IMR-90 (cell line): Measurements from ENCODE around the gene GOT1. TPM values are rescaled to one million over a fixed set of nuclear protein-coding genes. Genes with fewer than 3 reads are reported as not detected.

Experiments used
- ATAC-seq: fragments of 200-7000 bp; cut with Tn5 transposase; 2 replicates; pipeline ENCODE4 v1.9.1; 2020; ENCODE audit warnings: low read depth, mild to moderate bottlenecking, moderate library complexity
- BruUV-seq: library from RNA; stranded (reverse); fragments of 400-500 nt; replicated peaks from 2 replicates; lab custom pipeline; 2021; lab: Mats Ljungman, UMichigan
- CTCF ChIA-PET: fragments of 300-600 bp; formaldehyde crosslinking; extraction: SDS; loops from one replicate; lab custom pipeline; 2021; ENCODE audit warnings: antibody characterized with exemption; lab: Yijun Ruan, JAX
- POLR2A ChIA-PET: fragments of 300-600 bp; sonication (Branson Sonifier 250); formaldehyde crosslinking; loops from one replicate; lab custom pipeline; 2022; ENCODE audit warnings: antibody characterized with exemption; ENCODE audit not compliant: unreplicated experiment; lab: Charles Lee
- DNase-seq: peaks from one replicate; pipeline ENCODE4 v3.0.0; 2013
- H2AFZ ChIP-seq: replicated peaks from 2 replicates; pipeline ENCODE3; 2013; ENCODE audit warnings: low read length, mild to moderate bottlenecking; ENCODE audit not compliant: poor library complexity
- H2AK5ac ChIP-seq: 2 replicates; pipeline ENCODE4 v1.6.1; 2013; ENCODE audit warnings: low read depth, low read length, inconsistent platforms
- H2AK9ac ChIP-seq: replicated peaks from 2 replicates; pipeline ENCODE3; 2013; ENCODE audit warnings: mild to moderate bottlenecking, low read depth, low read length, moderate library complexity; ENCODE audit not compliant: poor library complexity
- H2BK120ac ChIP-seq: 2 replicates; pipeline ENCODE4 v1.6.1; 2013; ENCODE audit warnings: low read depth, low read length, inconsistent platforms
- H2BK15ac ChIP-seq: 3 replicates; pipeline ENCODE4 v1.6.1; 2013; ENCODE audit warnings: low read depth, low read length, inconsistent platforms
- H2BK20ac ChIP-seq: 2 replicates; pipeline ENCODE4 v1.6.1; 2013; ENCODE audit warnings: low read depth, mild to moderate bottlenecking, inconsistent platforms, low read length, moderate library complexity
- H2BK5ac ChIP-seq: 2 replicates; pipeline ENCODE4 v1.6.1; 2013; ENCODE audit warnings: mild to moderate bottlenecking, low read depth, low read length, inconsistent platforms; ENCODE audit not compliant: poor library complexity, severe bottlenecking
- H3K14ac ChIP-seq: replicated peaks from 2 replicates; pipeline ENCODE4 v1.6.1; 2013; ENCODE audit warnings: low read depth, low read length, inconsistent platforms
- H3K18ac ChIP-seq: 2 replicates; pipeline ENCODE4 v1.6.1; 2013; ENCODE audit warnings: low read depth, low read length, control low read depth
- H3K23ac ChIP-seq: 2 replicates; pipeline ENCODE4 v1.6.1; 2013; ENCODE audit warnings: low read depth, low read length, inconsistent platforms
- H3K27ac ChIP-seq: 2 replicates; pipeline ENCODE4 v1.5.1; 2013; ENCODE audit warnings: mild to moderate bottlenecking, control low read depth, low read length; ENCODE audit not compliant: insufficient read depth
- H3K27me3 ChIP-seq: 2 replicates; pipeline ENCODE4 v1.6.1; 2013; ENCODE audit warnings: low read length; ENCODE audit not compliant: control insufficient read depth, insufficient read depth
- H3K36me3 ChIP-seq: 2 replicates; pipeline ENCODE4 v1.6.1; 2013; ENCODE audit warnings: low read length, mixed read lengths; ENCODE audit not compliant: control insufficient read depth, insufficient read depth
- H3K4ac ChIP-seq: 2 replicates; pipeline ENCODE4 v1.6.1; 2013; ENCODE audit warnings: low read depth, low read length, inconsistent platforms
- H3K4me1 ChIP-seq: 2 replicates; pipeline ENCODE4 v1.6.1; 2013; ENCODE audit warnings: low read length, mixed read lengths; ENCODE audit not compliant: control insufficient read depth, insufficient read depth
- H3K4me2 ChIP-seq: 2 replicates; pipeline ENCODE4 v1.6.1; 2013; ENCODE audit warnings: low read depth, mild to moderate bottlenecking, control low read depth, low read length, moderate library complexity
- H3K4me3 ChIP-seq: 2 replicates; pipeline ENCODE4 v1.5.1; 2013; ENCODE audit warnings: low read depth, mild to moderate bottlenecking, control low read depth, low read length, moderate library complexity; ENCODE audit not compliant: insufficient read depth
- H3K56ac ChIP-seq: 2 replicates; pipeline ENCODE4 v1.6.1; 2013; ENCODE audit warnings: low read length, inconsistent platforms; ENCODE audit not compliant: insufficient read depth; ENCODE audit errors: extremely low read depth
- H3K79me1 ChIP-seq, 2 experiments: 2 replicates each; pipeline ENCODE4 v1.6.1; 2013; ENCODE audit warnings: low read length in 2 of 2, inconsistent platforms in 1 of 2, low read depth in 1 of 2
- H3K9ac ChIP-seq: 2 replicates; pipeline ENCODE4 v1.6.1; 2013; ENCODE audit warnings: low read depth, low read length, control low read depth
- H3K9me1 ChIP-seq: 2 replicates; pipeline ENCODE4 v1.6.1; 2013; ENCODE audit warnings: low read length, inconsistent platforms; ENCODE audit not compliant: insufficient read depth
- H3K9me3 ChIP-seq: 2 replicates; pipeline ENCODE4 v1.6.1; 2013; ENCODE audit warnings: low read length; ENCODE audit not compliant: control insufficient read depth, insufficient read depth
- H4K20me1 ChIP-seq: 2 replicates; pipeline ENCODE4 v1.6.1; 2013; ENCODE audit warnings: low read length, inconsistent platforms; ENCODE audit not compliant: insufficient read depth
- H4K5ac ChIP-seq: 2 replicates; pipeline ENCODE4 v1.6.1; 2013; ENCODE audit warnings: mild to moderate bottlenecking, low read depth, low read length, control low read depth
- H4K8ac ChIP-seq, 2 experiments: 2 replicates each; pipeline ENCODE4 v1.6.1; 2013; ENCODE audit warnings: low read depth in 2 of 2, low read length in 2 of 2, control low read depth in 1 of 2, inconsistent platforms in 1 of 2
- H4K91ac ChIP-seq: 2 replicates; pipeline ENCODE4 v1.6.1; 2013; ENCODE audit warnings: low read depth, low read length, inconsistent platforms; ENCODE audit not compliant: insufficient read depth
- BHLHE40 ChIP-seq: fragments of 150-350 bp; IDR thresholded peaks from 2 replicates; pipeline ENCODE4 v1.6.1; 2016; ENCODE audit warnings: mild to moderate bottlenecking, low read depth, low read length
- CEBPB ChIP-seq: IDR thresholded peaks from 2 replicates; pipeline ENCODE4 v1.6.1; 2012; ENCODE audit warnings: low read depth, low read length, improper control_type of control experiment
- CHD1 ChIP-seq: IDR thresholded peaks from 2 replicates; pipeline ENCODE4 v1.6.1; 2012; ENCODE audit warnings: low read depth, low read length, improper control_type of control experiment
- CTCF ChIP-seq: conservative IDR thresholded peaks from 2 replicates; pipeline ENCODE4 v1.5.1; 2012; ENCODE audit warnings: mild to moderate bottlenecking, low read depth, low read length, improper control_type of control experiment
- ELK1 ChIP-seq: fragments of 150-350 bp; IDR thresholded peaks from 2 replicates; pipeline ENCODE4 v1.6.1; 2016; ENCODE audit warnings: low read depth, mild to moderate bottlenecking, low read length, moderate library complexity, borderline replicate concordance
- MXI1 ChIP-seq: IDR thresholded peaks from 2 replicates; pipeline ENCODE4 v1.6.1; 2012; ENCODE audit warnings: low read depth, mild to moderate bottlenecking, low read length, moderate library complexity, borderline replicate concordance
- POLR2A ChIP-seq: IDR thresholded peaks from 2 replicates; pipeline ENCODE4 v1.6.1; 2012; ENCODE audit warnings: mild to moderate bottlenecking, low read depth, low read length
- RCOR1 ChIP-seq: IDR thresholded peaks from 2 replicates; pipeline ENCODE4 v1.6.1; 2012; ENCODE audit warnings: mild to moderate bottlenecking, low read length, improper control_type of control experiment; ENCODE audit not compliant: insufficient replicate concordance
- RFX5 ChIP-seq: IDR thresholded peaks from 2 replicates; pipeline ENCODE4 v1.8.0; 2012; ENCODE audit warnings: low read depth, mild to moderate bottlenecking, low read length, moderate library complexity
- WGBS, 2 experiments: methylation state at CpG; one replicate each; pipeline versions ENCODE4 v1.1.5 to v1.1.7; 2013; ENCODE audit warnings: missing lambda C conversion rate in 2 of 2; ENCODE audit not compliant: insufficient read length in 1 of 2; ENCODE audit errors: extremely low coverage in 2 of 2; 5-methylcytosine and 5-hydroxymethylcytosine counted together
- dilution Hi-C: fragments of 300-500 bp; cut with HindIII; formaldehyde crosslinking; loops from one replicate; pipeline ENCODE4 v1.14.3; 2018; ENCODE audit warnings: low sequenced_read_pairs; ENCODE audit not compliant: unreplicated experiment
- in situ Hi-C: fragments of 300-500 bp; cut with MboI; formaldehyde crosslinking; loops from 3 replicates; pipeline ENCODE4 v1.14.3; 2019; ENCODE audit warnings: low sequenced_read_pairs, inconsistent platforms, mixed read lengths
- intact Hi-C: fragments of 100-400 bp; cut with micrococcal nuclease; formaldehyde crosslinking; loops from 2 replicates; pipeline ENCODE4 v1.10.0; 2022
- polyA plus RNA-seq, 3 experiments: library from polyadenylated mRNA; depleted of rRNA; stranded (reverse); fragments of >200 nt; gene quantifications; 2 replicates each; pipeline ENCODE4 v1.2.3, GENCODE V29; 2012; ENCODE audit warnings: low replicate concordance in 1 of 3
- total RNA-seq: library from RNA; depleted of rRNA; stranded (reverse); fragments of >200 nt; gene quantifications from 2 replicates; pipeline ENCODE4 v1.2.3, GENCODE V29; 2012

GOT1 gene
- total and polyA plus RNA-seq, 2 of the 4 experiments (the other 2 are of a cell fraction): 29.4 to 46.1 TPM

GRCh38 chr10:99429517-99430095 is 818 bp downstream of the GOT1 start:
- no peak overlapping the region for H3K27ac ChIP-seq
- peak overlapping the region; percentile 98 for H2AK9ac ChIP-seq
- intact Hi-C loops: loop anchor here (1.0 to 5.0 kb wide), 2 partner anchors 37 to 283 kb away; no protein-coding TSS in a partner anchor
- POLR2A ChIA-PET: no interaction called here
- WGBS, 2 experiments: no CpG with 5 or more reads among the region's 6 CpGs
- H3K79me1 ChIP-seq: peaks cover 14 to 44% of the 10 kb centered on the region in 2 experiments
- peak overlapping the region; percentile 85 for H3K4me2 ChIP-seq
- peak overlapping the region; percentile 100 for H2AFZ ChIP-seq
- BruUV-seq: no TSS peak
- H3K4me1 ChIP-seq: peaks cover 2% of the 10 kb centered on the region; the same call in 1 of the 2 replicates
- DNase-seq (no peak), ATAC-seq (no peak)
- dilution Hi-C loops: no loop called here
- H2BK20ac ChIP-seq: no peak overlapping the region
- peaks cover 8% of the 10 kb centered on the region for H3K36me3 ChIP-seq
- 0 out of 2 replicates have a peak overlapping the region, but pooled peaks have one; percentile 43 for H3K56ac ChIP-seq
- peak overlapping the region; percentile 73 for H3K4me3 ChIP-seq
- no peaks in the 10 kb centered on the region; the same call in 1 of the 2 replicates for H3K9me1 ChIP-seq
- no peak overlapping the region for H4K91ac ChIP-seq
- 0 out of 2 replicates have a peak overlapping the region, but pooled peaks have one; percentile 78 for H2BK120ac ChIP-seq
- H3K18ac ChIP-seq: no peak overlapping the region
- H3K14ac ChIP-seq: no peak overlapping the region; the same call in 1 of the 2 replicates
- no peak overlapping the region for H2BK15ac ChIP-seq
- H2BK5ac ChIP-seq: no peak overlapping the region
- peak overlapping the region; percentile 68; the same call in 1 of the 2 replicates for H3K9ac ChIP-seq
- no peaks in the 10 kb centered on the region for H3K9me3 ChIP-seq
- H4K20me1 ChIP-seq: no peaks in the 10 kb centered on the region
- peak overlapping the region; percentile 58; the same call in 1 of the 2 replicates for H2AK5ac ChIP-seq
- H3K4ac ChIP-seq: no peak overlapping the region
- TF ChIP-seq CTCF (no peak), ELK1 (no peak), CHD1 (no peak), RCOR1 (no peak), RFX5 (no peak), MXI1 (no peak), POLR2A (no peak), BHLHE40 (no peak), CEBPB (no peak)
- no peaks in the 10 kb centered on the region for H3K27me3 ChIP-seq
- H3K23ac ChIP-seq: peak overlapping the region; percentile 50; the same call in 1 of the 2 replicates
- in situ Hi-C loops: loop anchor here (5.0 to 10.0 kb wide), 2 partner anchors 183 to 285 kb away; no protein-coding TSS in a partner anchor
- peak overlapping the region; percentile 81 to 86; a peak in 2 of 4 replicates for H4K8ac ChIP-seq
- CTCF ChIA-PET: interaction anchor here (0.7 to 1.4 kb wide), 3 partner anchors 13 to 183 kb away, joined by 3 to 4 read pairs (median 3); no protein-coding TSS in a partner anchor
- no peak overlapping the region for H4K5ac ChIP-seq
